ENCODE measurements around the gene CCDC191.

GRCh38 chr3:114020907-114021306 is 35.4 kb downstream of the CCDC191 start:
- TF ChIP-seq CTCF (IDR thresholded peaks at IDR 0.05) (no peak), EP300 (IDR thresholded peaks at IDR 0.05) (no peak), POLR2AphosphoS5 (IDR thresholded peaks at IDR 0.05) (no peak)
